ENCODE measurements around the gene RNFT2.

RNFT2 gene

GRCh38 chr12:116827432-116827831 is 89.3 kb downstream of the RNFT2 start:
- no peak for DNase-seq (ENCODE audit: low read depth in 2 of 2, low spot score in 1 of 2)

DNA sequence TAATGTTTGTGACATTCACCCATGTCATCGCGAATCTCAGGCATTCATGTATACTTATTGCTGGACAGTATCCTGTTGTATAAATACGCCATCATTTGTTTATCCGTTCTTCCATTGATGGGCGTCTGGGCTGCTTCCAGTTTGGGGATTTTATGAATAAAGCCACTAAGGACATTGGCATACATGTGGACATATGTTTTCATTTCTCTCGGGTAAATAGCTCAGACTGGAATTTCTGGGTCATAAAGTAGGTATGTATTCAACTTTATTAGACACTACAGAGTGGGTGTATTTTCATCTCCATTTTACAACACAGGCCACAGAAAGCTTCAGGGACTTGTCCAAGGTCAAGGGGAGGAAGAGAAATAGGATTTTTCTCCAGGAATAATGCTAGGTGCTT is 94.2 kb downstream of the RNFT2 start:
- DNase-seq (ENCODE audit: low read depth in 2 of 2, low spot score in 1 of 2) = no peak

DNA sequence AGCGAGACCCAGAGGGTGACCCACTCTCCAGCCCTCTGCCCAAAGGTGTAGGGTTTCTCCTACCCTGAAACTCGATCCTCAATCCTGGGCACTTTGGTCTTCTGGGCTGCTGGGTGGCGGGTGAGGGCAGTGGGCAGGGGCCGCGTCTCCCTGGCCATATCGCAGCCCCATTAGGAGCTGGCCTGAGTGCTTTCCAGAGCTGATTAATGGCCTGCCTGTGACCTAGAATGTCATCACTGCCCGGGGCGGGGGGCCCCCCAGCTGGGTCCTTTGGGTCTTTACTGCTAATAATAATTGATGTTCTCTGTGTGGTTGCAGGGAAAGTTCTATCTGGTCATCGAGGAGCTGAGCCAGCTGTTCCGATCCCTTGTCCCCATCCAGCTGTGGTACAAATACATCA is 95.4 kb downstream of the RNFT2 start:
- no peak for DNase-seq (ENCODE audit: low read depth in 2 of 2, low spot score in 1 of 2)

DNA sequence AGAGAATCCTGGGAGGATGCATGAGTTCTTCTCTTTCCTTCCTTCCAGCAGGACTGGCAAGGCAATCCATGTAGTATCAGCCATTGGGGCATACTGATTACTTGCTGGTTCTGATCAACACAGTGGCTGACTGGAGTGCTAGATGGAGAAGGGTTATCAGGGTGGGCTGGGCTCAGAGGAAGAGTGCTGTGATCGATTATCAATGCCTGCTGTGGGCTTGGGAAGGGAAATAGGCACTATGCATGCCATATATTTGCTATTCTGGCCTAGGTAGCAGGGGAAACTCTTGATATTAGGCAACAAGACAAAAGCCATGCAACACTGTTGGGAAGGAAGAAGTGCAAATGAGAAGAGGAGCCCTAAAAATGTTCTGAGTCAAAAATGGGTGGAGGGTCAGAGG is 97.4 kb downstream of the RNFT2 start:
- DNase-seq (ENCODE audit: low read depth in 2 of 2, low spot score in 1 of 2) = no peak

- DNase-seq (ENCODE audit: low read depth in 2 of 2, low spot score in 1 of 2) = no peak
These were observed 99.0 kb downstream of the RNFT2 start for GRCh38 chr12:116837097-116837496.

DNA sequence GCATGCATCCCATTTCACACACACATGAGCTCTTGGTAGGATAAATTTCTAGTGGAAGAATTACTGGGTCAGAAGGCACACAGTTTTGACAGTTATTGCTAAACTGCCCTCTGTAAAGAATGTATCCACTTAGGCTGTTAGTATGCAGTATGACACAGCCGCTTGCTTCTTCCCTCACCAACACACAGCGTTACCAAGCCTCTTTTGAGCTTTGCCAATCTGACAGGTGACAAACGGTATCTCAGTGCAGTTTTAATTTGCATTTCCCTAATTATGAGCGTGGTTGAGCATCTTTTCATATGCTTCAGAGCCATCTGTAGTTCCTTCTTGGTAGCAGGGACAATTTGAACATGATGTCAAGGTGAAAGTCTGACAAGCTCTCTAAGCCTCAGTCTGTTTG is 100.2 kb downstream of the RNFT2 start:
- no peak for DNase-seq (ENCODE audit: low read depth in 2 of 2, low spot score in 1 of 2)

- no peak for DNase-seq (ENCODE audit: low read depth in 2 of 2, low spot score in 1 of 2)
These were observed 101.2 kb downstream of the RNFT2 start for GRCh38 chr12:116839287-116839830.

DNA sequence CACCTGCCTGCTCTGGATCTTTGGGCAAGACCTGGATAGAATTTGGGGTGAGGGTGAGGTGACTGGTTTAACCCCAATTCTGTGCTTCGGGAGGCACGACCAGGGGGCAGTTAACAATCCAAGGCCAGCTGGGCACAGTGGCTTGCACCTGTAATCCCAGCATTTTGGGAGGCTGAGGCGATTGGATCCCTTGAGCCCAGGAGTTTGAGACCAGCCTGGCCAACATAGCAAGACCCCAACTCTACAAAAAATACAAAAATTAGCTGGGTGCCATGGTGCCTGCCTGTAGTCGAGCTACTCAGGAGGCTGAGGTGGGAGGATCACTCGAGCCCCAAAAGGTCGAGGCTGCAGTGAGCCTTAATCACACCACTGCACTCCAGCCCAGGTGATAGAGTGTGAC is 105.0 kb downstream of the RNFT2 start:
- no peak for DNase-seq (ENCODE audit: low read depth in 2 of 2, low spot score in 1 of 2)

DNA sequence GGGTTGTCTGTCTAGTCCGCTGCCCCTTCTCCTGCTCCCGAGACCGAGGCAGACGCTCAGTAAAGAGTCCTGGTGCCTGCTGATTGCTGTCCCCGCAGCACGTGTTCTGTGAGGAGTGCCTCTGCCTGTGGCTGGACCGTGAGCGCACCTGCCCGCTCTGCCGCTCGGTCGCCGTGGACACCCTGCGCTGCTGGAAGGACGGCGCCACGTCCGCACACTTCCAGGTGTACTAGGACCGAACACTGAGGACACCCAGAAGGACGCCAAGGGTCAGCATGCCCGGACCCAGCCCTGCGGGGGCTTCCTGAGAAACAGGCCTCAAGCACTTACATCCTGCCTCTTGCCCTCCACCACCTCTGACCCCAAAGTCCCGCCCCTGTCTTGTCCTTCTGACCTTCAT is 111.1 kb downstream of the RNFT2 start:
- no peak for DNase-seq (ENCODE audit: low read depth in 2 of 2, low spot score in 1 of 2)

DNA sequence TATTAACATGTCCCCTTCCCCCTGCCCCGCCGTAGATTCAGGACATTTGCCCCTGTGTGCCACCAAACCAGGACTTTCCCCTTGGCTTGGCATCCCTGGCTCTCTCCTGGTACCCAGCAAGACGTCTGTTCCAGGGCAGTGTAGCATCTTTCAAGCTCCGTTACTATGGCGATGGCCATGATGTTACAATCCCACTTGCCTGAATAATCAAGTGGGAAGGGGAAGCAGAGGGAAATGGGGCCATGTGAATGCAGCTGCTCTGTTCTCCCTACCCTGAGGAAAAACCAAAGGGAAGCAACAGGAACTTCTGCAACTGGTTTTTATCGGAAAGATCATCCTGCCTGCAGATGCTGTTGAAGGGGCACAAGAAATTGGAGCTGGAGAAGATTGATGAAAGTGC is 114.2 kb downstream of the RNFT2 start:
- no peak for DNase-seq (ENCODE audit: low read depth in 2 of 2, low spot score in 1 of 2)

DNA sequence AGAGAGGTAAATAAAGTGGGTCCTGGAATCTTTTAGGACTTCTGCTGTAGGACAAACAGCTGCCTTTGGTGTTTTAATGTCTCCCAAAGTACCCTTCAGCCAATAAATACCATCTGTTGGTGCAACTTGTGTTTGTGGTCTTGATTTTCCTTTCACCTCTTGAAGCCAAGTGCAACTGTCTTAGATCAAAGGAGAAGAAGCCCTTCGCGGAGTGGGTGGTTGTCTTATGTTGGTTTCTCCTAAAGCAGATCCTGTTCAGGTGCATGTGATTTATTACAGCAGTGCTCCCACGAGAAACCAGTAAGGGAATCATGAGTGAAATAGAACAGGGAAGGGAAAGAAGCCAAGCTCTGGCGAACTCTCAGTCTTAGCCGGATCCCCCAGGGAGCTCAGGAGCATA is 115.4 kb downstream of the RNFT2 start:
- no peak for DNase-seq (ENCODE audit: low read depth in 2 of 2, low spot score in 1 of 2)

DNA sequence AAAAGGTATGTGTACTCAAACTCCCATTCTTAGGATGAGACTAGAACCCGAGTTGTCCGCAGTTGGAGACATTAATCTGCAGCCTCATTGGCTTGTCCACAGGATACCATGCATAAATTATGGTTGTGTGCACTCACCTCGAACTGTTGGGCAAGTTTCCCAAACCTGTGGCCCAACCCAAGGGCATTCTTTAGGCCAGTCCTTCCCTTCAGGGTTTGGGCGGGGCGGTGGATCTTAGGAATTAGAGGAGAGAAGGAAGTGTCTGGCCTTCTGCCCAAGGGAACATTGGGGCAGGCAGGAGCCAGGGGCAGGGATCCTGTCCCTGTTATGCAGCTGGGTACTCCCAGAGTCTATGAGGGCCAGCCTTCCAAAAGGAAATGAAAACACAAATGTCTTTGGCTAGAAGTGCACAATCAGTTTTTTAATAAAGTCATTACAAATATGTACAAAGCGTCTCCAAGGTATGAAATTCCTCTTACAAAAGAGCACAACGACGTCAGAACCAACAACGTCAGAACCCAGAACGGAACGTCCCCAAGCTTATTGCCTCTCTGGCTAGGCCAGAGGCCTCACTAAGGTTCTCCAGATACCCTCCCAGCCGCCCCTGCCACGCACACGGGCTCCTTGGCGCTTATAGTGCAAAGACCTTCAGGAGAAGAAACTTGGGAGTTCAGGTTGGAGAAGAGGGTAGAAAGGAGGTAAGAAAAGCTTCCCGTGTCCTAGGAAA is 117.8 kb downstream of the RNFT2 start:
- DNase-seq (ENCODE audit: low read depth in 2 of 2, low spot score in 1 of 2) = no peak

- no peak for DNase-seq (ENCODE audit: low read depth in 2 of 2, low spot score in 1 of 2)
These were observed 118.6 kb downstream of the RNFT2 start for GRCh38 chr12:116856729-116857128.

- no peak for DNase-seq (ENCODE audit: low read depth in 2 of 2, low spot score in 1 of 2)
These were observed 121.0 kb downstream of the RNFT2 start for GRCh38 chr12:116859079-116859478.

DNA sequence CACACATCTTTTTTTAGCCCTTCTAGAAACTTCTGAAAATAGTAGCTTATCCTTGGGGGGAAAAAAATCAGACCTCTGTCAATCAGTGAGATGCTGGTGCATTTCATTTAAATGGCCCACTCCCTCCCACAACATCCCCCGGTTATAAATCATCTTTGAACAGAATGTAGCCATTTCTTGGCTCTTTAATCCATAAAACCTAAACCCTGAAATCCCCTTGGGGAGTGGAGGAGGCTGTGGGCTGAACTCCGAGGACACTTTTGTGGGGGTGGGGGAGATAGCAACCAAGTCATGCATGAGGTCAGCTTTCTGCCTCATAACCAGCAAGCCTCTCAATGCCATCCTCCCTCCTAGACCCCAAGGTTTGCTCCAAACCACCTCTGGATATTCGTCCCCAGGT is 122.1 kb downstream of the RNFT2 start:
- DNase-seq (ENCODE audit: low read depth in 2 of 2, low spot score in 1 of 2) = no peak

- DNase-seq (ENCODE audit: low read depth in 2 of 2, low spot score in 1 of 2) = no peak
These were observed 123.2 kb downstream of the RNFT2 start for GRCh38 chr12:116861320-116861719.

- no peak for DNase-seq (ENCODE audit: low read depth in 2 of 2, low spot score in 1 of 2)
These were observed 124.1 kb downstream of the RNFT2 start for GRCh38 chr12:116862167-116862566.

- DNase-seq (ENCODE audit: low read depth in 2 of 2, low spot score in 1 of 2) = no peak
These were observed 125.2 kb downstream of the RNFT2 start for GRCh38 chr12:116863275-116863767.

DNA sequence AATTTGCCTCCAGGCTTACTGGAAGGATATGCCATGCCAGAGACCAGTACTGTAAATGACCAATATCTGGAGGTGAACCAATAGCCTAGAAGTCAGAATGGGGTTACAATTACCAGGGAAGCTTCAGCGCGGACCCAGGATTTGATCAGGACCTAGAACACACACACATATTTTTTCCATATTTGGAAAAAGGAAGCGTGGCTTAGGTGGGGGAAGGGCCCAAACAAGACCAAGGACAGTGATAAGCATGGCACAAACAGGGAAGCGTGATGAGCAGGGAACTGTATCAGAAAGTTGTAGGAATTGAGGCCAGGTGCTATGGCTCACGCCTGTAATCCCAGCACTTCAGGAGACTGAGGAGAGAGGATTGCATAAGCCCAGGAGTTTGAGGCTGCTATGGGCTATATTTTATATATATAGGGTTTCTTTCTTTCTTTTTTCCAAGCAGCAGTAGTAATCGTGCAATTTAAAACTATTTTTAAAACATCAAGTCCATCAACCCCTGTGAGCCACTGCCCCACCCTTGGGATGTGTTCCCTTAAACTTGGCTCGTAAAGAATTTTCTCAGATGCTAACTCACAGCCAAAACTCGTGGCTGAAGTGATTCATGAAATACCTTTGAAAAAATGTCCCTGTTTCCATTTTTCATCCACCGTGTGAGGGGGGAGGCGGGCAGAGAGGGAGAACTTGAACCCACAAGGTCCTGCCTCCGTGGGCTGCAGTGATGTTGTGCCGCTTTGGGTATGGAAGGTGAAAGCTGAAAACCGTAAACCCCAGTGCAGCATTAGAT is 126.5 kb downstream of the RNFT2 start:
- no peak for DNase-seq (ENCODE audit: low read depth in 2 of 2, low spot score in 1 of 2)

DNA sequence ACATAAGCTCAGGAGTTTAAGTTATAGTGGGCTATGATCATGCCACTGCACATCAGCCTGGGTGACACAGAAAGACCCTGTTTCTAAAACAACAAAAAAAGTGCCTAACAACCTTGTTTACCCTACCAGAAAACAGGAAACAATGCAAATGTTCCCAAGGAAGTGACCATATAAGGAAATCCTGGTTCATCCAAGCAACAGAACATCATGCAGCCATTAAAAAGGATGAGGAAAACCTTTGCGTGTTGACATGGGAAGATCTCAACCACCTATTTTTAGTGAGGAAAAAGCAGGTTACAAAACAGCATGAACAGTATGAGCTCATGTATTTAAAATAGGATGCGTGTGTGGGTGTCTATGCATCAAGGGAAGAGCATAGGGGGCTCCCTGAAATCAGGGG is 129.4 kb downstream of the RNFT2 start:
- no peak for DNase-seq (ENCODE audit: low read depth in 2 of 2, low spot score in 1 of 2)

DNA sequence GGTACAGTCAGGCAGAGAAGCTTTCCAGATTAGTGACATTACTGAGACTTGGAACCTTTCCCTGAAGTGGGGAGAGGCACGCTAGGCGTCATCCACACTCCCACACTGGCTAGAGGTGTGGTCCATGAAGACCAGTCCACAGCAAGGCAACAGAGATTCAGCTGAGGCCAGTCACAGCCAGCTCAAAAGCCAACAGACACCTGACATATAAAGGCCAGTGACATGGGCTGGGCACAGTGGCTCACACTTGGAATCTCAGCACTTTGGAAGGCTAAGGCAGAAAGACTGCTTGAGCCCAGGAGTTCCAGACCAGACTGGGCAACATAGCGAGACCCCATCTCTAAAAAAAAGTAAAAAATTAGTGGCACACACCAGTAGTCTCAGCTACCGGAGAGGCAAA is 132.2 kb downstream of the RNFT2 start:
- DNase-seq (ENCODE audit: low read depth in 2 of 2, low spot score in 1 of 2) = no peak

GRCh38 chr12:116874324-116874995 is 136.3 kb downstream of the RNFT2 start:
- DNase-seq (ENCODE audit: low read depth in 2 of 2, low spot score in 1 of 2) = no peak

Measured in stimulated activated CD8-positive, alpha-beta memory T cell treated with anti-CD3 and anti-CD28 coated beads, Interleukin-4, amount 100 ng/mL, for 1 hour (primary cell).